Stimulated activated CD4-positive, alpha-beta T cell treated with anti-CD3 and anti-CD28 coated beads, Interleukin-12 subunit alpha, Interleukin-12 subunit beta, amount 100 ng/mL, for 24 hours (primary cell): ENCODE data around the gene VOPP1.

Experiments used
- DNase-seq, 2 experiments: peaks; one replicate each; pipeline ENCODE4 v3.0.0-alpha.2; 2020; ENCODE audit warnings: low read depth in 2 of 2

VOPP1 gene

GRCh38 chr7:55532150-55532917 is 40.0 kb downstream of the VOPP1 start:
- no peak for DNase-seq

- DNase-seq: no peak
Measured at GRCh38 chr7:55531536-55531935, 40.8 kb downstream of the VOPP1 start.

GRCh38 chr7:55527307-55527706 is 45.0 kb downstream of the VOPP1 start:
- DNase-seq: no peak

GRCh38 chr7:55526770-55527169 is 45.5 kb downstream of the VOPP1 start:
- no peak for DNase-seq

- DNase-seq: no peak
Measured at GRCh38 chr7:55526329-55526728, 46.0 kb downstream of the VOPP1 start.

GRCh38 chr7:55524558-55525310 is 47.6 kb downstream of the VOPP1 start:
- no peak for DNase-seq

GRCh38 chr7:55523366-55523765 is 48.9 kb downstream of the VOPP1 start:
- DNase-seq: no peak

GRCh38 chr7:55521917-55522902 is 50.1 kb downstream of the VOPP1 start:
- DNase-seq: no peak

- no peak for DNase-seq
Measured at GRCh38 chr7:55521512-55521911, 50.8 kb downstream of the VOPP1 start.

- no peak for DNase-seq
Measured at GRCh38 chr7:55520426-55521140, 51.7 kb downstream of the VOPP1 start.

- DNase-seq: no peak
Measured at GRCh38 chr7:55518836-55519235, 53.5 kb downstream of the VOPP1 start.

- DNase-seq: no peak
Measured at GRCh38 chr7:55517936-55518689, 54.2 kb downstream of the VOPP1 start.

GRCh38 chr7:55517191-55517633 is 55.1 kb downstream of the VOPP1 start:
- peak in 1 of 2 experiments; percentile 62 for DNase-seq

- DNase-seq: no peak
Measured at GRCh38 chr7:55516409-55516808, 55.9 kb downstream of the VOPP1 start.

- no peak for DNase-seq
Measured at GRCh38 chr7:55515569-55516279, 56.6 kb downstream of the VOPP1 start.

GRCh38 chr7:55514546-55515265 is 57.6 kb downstream of the VOPP1 start:
- no peak for DNase-seq

GRCh38 chr7:55513868-55514267 is 58.4 kb downstream of the VOPP1 start:
- no peak for DNase-seq

GRCh38 chr7:55512635-55513191 is 59.6 kb downstream of the VOPP1 start:
- DNase-seq: no peak

- DNase-seq: no peak
Measured at GRCh38 chr7:55510621-55511020, 61.7 kb downstream of the VOPP1 start.
